Measurements from ENCODE around the gene HECTD2.

- no peak for TF ChIP-seq POLR2AphosphoS5 (IDR thresholded peaks at IDR 0.05; ENCODE audit: low read depth)
- TF ChIP-seq CTCF (IDR thresholded peaks at IDR 0.05; ENCODE audit: insufficient read depth, low read length) = no peak
- TF ChIP-seq GABPA (IDR thresholded peaks at IDR 0.05; ENCODE audit: low read depth) = no peak
These were observed 107.2 kb downstream of the HECTD2 start for GRCh38 chr10:91517394-91517793.

Measured in HL-60 (cell line).